OCI-LY1 (cell line): ENCODE measurements around the gene CCDC12.

Source experiments
- EZH2 ChIP-seq: fragments of 200-600 bp; sonication (generic), shearing (Covaris generic); IDR thresholded peaks from 2 replicates; pipeline ENCODE4 v1.8.0; 2017; ENCODE audit warnings: borderline replicate concordance, mixed run types, mild to moderate bottlenecking, antibody characterized with exemption, low read length, moderate library complexity, mixed read lengths
- TF ChIP-seq, protein P1 (sequence below): fragments of 200-600 bp; sonication (generic), shearing (Covaris generic); IDR thresholded peaks from 2 replicates; pipeline ENCODE4 v1.5.1; 2017; ENCODE audit warnings: mild to moderate bottlenecking, antibody characterized with exemption, low read length, moderate library complexity, mixed read lengths

DNA sequence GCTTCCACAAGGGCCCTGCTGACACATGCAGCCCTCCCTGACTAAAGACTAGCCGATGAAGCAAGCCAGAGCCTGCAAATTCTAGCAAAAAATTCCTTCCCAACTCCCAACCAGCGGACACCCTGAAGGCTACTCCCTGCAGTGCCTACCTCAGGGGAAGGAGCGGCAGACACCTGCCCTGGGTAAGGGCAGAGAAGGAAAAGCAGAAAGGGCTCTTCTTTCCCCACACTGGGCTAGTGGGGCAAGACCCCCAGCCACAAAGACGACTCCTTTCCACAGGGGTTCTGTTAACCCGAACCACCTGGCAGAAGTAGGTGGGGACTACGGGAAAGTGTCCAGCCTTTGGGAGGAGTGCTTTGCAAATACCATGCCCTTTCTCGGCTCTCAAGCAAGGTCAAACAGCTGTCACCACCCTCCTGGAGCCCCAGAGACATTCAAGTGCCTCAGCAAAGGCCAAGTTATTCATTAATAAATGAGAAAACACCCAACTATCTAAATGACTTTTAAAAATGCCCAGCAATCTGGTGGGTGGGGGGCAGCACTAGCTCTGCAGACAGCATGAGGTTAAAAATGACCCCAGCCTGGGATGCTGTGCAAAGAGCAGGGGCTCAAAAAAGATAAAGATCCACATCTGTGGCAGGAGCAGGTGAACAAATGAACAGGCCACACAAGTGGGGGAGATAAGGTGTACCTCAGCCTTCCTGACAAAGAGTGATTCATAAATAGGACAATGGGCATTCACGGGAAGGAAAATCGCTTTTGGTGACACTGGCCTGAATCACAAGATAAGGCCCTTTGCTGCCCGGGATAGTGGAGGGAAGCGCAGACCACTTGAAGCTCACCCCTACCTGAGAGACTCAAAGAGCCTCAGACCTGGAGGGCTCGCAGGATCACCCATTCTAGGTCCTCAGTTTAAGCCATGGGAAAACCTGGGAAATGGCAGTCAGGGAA lies 33.0 kb downstream of the CCDC12 start:
- TF ChIP-seq, protein P1, sequence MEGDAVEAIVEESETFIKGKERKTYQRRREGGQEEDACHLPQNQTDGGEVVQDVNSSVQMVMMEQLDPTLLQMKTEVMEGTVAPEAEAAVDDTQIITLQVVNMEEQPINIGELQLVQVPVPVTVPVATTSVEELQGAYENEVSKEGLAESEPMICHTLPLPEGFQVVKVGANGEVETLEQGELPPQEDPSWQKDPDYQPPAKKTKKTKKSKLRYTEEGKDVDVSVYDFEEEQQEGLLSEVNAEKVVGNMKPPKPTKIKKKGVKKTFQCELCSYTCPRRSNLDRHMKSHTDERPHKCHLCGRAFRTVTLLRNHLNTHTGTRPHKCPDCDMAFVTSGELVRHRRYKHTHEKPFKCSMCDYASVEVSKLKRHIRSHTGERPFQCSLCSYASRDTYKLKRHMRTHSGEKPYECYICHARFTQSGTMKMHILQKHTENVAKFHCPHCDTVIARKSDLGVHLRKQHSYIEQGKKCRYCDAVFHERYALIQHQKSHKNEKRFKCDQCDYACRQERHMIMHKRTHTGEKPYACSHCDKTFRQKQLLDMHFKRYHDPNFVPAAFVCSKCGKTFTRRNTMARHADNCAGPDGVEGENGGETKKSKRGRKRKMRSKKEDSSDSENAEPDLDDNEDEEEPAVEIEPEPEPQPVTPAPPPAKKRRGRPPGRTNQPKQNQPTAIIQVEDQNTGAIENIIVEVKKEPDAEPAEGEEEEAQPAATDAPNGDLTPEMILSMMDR = no peak
- TF ChIP-seq EZH2 = no peak
